AG09319 (cell line): ENCODE results near the gene CYP4V2.

Experiments
- DNase-seq: peaks from one replicate; pipeline ENCODE4 v3.0.0-alpha.2; 2010; ENCODE audit warnings: low read depth; ENCODE audit errors: extremely low read depth
- CTCF ChIP-seq: IDR thresholded peaks from 2 replicates; pipeline ENCODE4 v1.5.1; 2011; ENCODE audit warnings: low read depth, mild to moderate bottlenecking, inconsistent platforms, low read length, moderate library complexity

CYP4V2 gene

GRCh38 chr4:186201535-186202230 is 10.3 kb downstream of the CYP4V2 start:
- no peak for DNase-seq
- TF ChIP-seq CTCF, result peak; percentile 39

- TF ChIP-seq CTCF, result no peak
- no peak for DNase-seq
Measured at GRCh38 chr4:186202490-186203140, 11.2 kb downstream of the CYP4V2 start.

GRCh38 chr4:186203406-186203805 is 12.0 kb downstream of the CYP4V2 start:
- DNase-seq, result no peak
- no peak for TF ChIP-seq CTCF

GRCh38 chr4:186204103-186204559 is 12.8 kb downstream of the CYP4V2 start:
- no peak for TF ChIP-seq CTCF
- no peak for DNase-seq

- no peak for TF ChIP-seq CTCF
Measured at GRCh38 chr4:186204686-186205085, 13.3 kb downstream of the CYP4V2 start.

GRCh38 chr4:186205156-186205555 is 13.8 kb downstream of the CYP4V2 start:
- TF ChIP-seq CTCF, result no peak

More at GRCh38 chr4:186204686-186205085, 13.3 kb downstream of the CYP4V2 start:
- no peak for DNase-seq

GRCh38 chr4:186216465-186217024 is 25.2 kb downstream of the CYP4V2 start:
- no peak for DNase-seq
- no peak for TF ChIP-seq CTCF

More at GRCh38 chr4:186205156-186205555, 13.8 kb downstream of the CYP4V2 start:
- no peak for DNase-seq
